IMR-90 (cell line): ENCODE measurements around the gene SPC25. TPM values are rescaled to one million over a fixed set of nuclear protein-coding genes. Genes with fewer than 3 reads are reported as not detected.

Experiments used
- ATAC-seq: fragments of 200-7000 bp; cut with Tn5 transposase; 2 replicates; pipeline ENCODE4 v1.9.1; 2020; ENCODE audit warnings: low read depth, mild to moderate bottlenecking, moderate library complexity
- BruUV-seq: library from RNA; stranded (reverse); fragments of 400-500 nt; replicated peaks from 2 replicates; lab custom pipeline; 2021; lab: Mats Ljungman, UMichigan
- CTCF ChIA-PET: fragments of 300-600 bp; formaldehyde crosslinking; extraction: SDS; loops from one replicate; lab custom pipeline; 2021; ENCODE audit warnings: antibody characterized with exemption; lab: Yijun Ruan, JAX
- POLR2A ChIA-PET: fragments of 300-600 bp; sonication (Branson Sonifier 250); formaldehyde crosslinking; loops from one replicate; lab custom pipeline; 2022; ENCODE audit warnings: antibody characterized with exemption; ENCODE audit not compliant: unreplicated experiment; lab: Charles Lee
- DNase-seq: peaks from one replicate; pipeline ENCODE4 v3.0.0; 2013
- H2AFZ ChIP-seq: replicated peaks from 2 replicates; pipeline ENCODE3; 2013; ENCODE audit warnings: low read length, mild to moderate bottlenecking; ENCODE audit not compliant: poor library complexity
- H2AK5ac ChIP-seq: 2 replicates; pipeline ENCODE4 v1.6.1; 2013; ENCODE audit warnings: low read depth, low read length, inconsistent platforms
- H2AK9ac ChIP-seq: replicated peaks from 2 replicates; pipeline ENCODE3; 2013; ENCODE audit warnings: mild to moderate bottlenecking, low read depth, low read length, moderate library complexity; ENCODE audit not compliant: poor library complexity
- H2BK120ac ChIP-seq: 2 replicates; pipeline ENCODE4 v1.6.1; 2013; ENCODE audit warnings: low read depth, low read length, inconsistent platforms
- H2BK15ac ChIP-seq: 3 replicates; pipeline ENCODE4 v1.6.1; 2013; ENCODE audit warnings: low read depth, low read length, inconsistent platforms
- H2BK20ac ChIP-seq: 2 replicates; pipeline ENCODE4 v1.6.1; 2013; ENCODE audit warnings: low read depth, mild to moderate bottlenecking, inconsistent platforms, low read length, moderate library complexity
- H2BK5ac ChIP-seq: 2 replicates; pipeline ENCODE4 v1.6.1; 2013; ENCODE audit warnings: mild to moderate bottlenecking, low read depth, low read length, inconsistent platforms; ENCODE audit not compliant: poor library complexity, severe bottlenecking
- H3K14ac ChIP-seq: replicated peaks from 2 replicates; pipeline ENCODE4 v1.6.1; 2013; ENCODE audit warnings: low read depth, low read length, inconsistent platforms
- H3K18ac ChIP-seq: 2 replicates; pipeline ENCODE4 v1.6.1; 2013; ENCODE audit warnings: low read depth, low read length, control low read depth
- H3K23ac ChIP-seq: 2 replicates; pipeline ENCODE4 v1.6.1; 2013; ENCODE audit warnings: low read depth, low read length, inconsistent platforms
- H3K27ac ChIP-seq: 2 replicates; pipeline ENCODE4 v1.5.1; 2013; ENCODE audit warnings: mild to moderate bottlenecking, control low read depth, low read length; ENCODE audit not compliant: insufficient read depth
- H3K27me3 ChIP-seq: 2 replicates; pipeline ENCODE4 v1.6.1; 2013; ENCODE audit warnings: low read length; ENCODE audit not compliant: control insufficient read depth, insufficient read depth
- H3K36me3 ChIP-seq: 2 replicates; pipeline ENCODE4 v1.6.1; 2013; ENCODE audit warnings: low read length, mixed read lengths; ENCODE audit not compliant: control insufficient read depth, insufficient read depth
- H3K4ac ChIP-seq: 2 replicates; pipeline ENCODE4 v1.6.1; 2013; ENCODE audit warnings: low read depth, low read length, inconsistent platforms
- H3K4me1 ChIP-seq: 2 replicates; pipeline ENCODE4 v1.6.1; 2013; ENCODE audit warnings: low read length, mixed read lengths; ENCODE audit not compliant: control insufficient read depth, insufficient read depth
- H3K4me2 ChIP-seq: 2 replicates; pipeline ENCODE4 v1.6.1; 2013; ENCODE audit warnings: low read depth, mild to moderate bottlenecking, control low read depth, low read length, moderate library complexity
- H3K4me3 ChIP-seq: 2 replicates; pipeline ENCODE4 v1.5.1; 2013; ENCODE audit warnings: low read depth, mild to moderate bottlenecking, control low read depth, low read length, moderate library complexity; ENCODE audit not compliant: insufficient read depth
- H3K56ac ChIP-seq: 2 replicates; pipeline ENCODE4 v1.6.1; 2013; ENCODE audit warnings: low read length, inconsistent platforms; ENCODE audit not compliant: insufficient read depth; ENCODE audit errors: extremely low read depth
- H3K79me1 ChIP-seq, 2 experiments: 2 replicates each; pipeline ENCODE4 v1.6.1; 2013; ENCODE audit warnings: low read length in 2 of 2, inconsistent platforms in 1 of 2, low read depth in 1 of 2
- H3K9ac ChIP-seq: 2 replicates; pipeline ENCODE4 v1.6.1; 2013; ENCODE audit warnings: low read depth, low read length, control low read depth
- H3K9me1 ChIP-seq: 2 replicates; pipeline ENCODE4 v1.6.1; 2013; ENCODE audit warnings: low read length, inconsistent platforms; ENCODE audit not compliant: insufficient read depth
- H3K9me3 ChIP-seq: 2 replicates; pipeline ENCODE4 v1.6.1; 2013; ENCODE audit warnings: low read length; ENCODE audit not compliant: control insufficient read depth, insufficient read depth
- H4K20me1 ChIP-seq: 2 replicates; pipeline ENCODE4 v1.6.1; 2013; ENCODE audit warnings: low read length, inconsistent platforms; ENCODE audit not compliant: insufficient read depth
- H4K5ac ChIP-seq: 2 replicates; pipeline ENCODE4 v1.6.1; 2013; ENCODE audit warnings: mild to moderate bottlenecking, low read depth, low read length, control low read depth
- H4K8ac ChIP-seq, 2 experiments: 2 replicates each; pipeline ENCODE4 v1.6.1; 2013; ENCODE audit warnings: low read depth in 2 of 2, low read length in 2 of 2, control low read depth in 1 of 2, inconsistent platforms in 1 of 2
- H4K91ac ChIP-seq: 2 replicates; pipeline ENCODE4 v1.6.1; 2013; ENCODE audit warnings: low read depth, low read length, inconsistent platforms; ENCODE audit not compliant: insufficient read depth
- MAFK ChIP-seq: IDR thresholded peaks from 2 replicates; pipeline ENCODE4 v1.6.1; 2012; ENCODE audit warnings: low read depth, low read length, improper control_type of control experiment
- POLR2A ChIP-seq: IDR thresholded peaks from 2 replicates; pipeline ENCODE4 v1.6.1; 2012; ENCODE audit warnings: mild to moderate bottlenecking, low read depth, low read length
- WGBS, 2 experiments: methylation state at CpG; one replicate each; pipeline versions ENCODE4 v1.1.5 to v1.1.7; 2013; ENCODE audit warnings: missing lambda C conversion rate in 2 of 2; ENCODE audit not compliant: insufficient read length in 1 of 2; ENCODE audit errors: extremely low coverage in 2 of 2; 5-methylcytosine and 5-hydroxymethylcytosine counted together
- dilution Hi-C: fragments of 300-500 bp; cut with HindIII; formaldehyde crosslinking; loops from one replicate; pipeline ENCODE4 v1.14.3; 2018; ENCODE audit warnings: low sequenced_read_pairs; ENCODE audit not compliant: unreplicated experiment
- in situ Hi-C: fragments of 300-500 bp; cut with MboI; formaldehyde crosslinking; loops from 3 replicates; pipeline ENCODE4 v1.14.3; 2019; ENCODE audit warnings: low sequenced_read_pairs, inconsistent platforms, mixed read lengths
- intact Hi-C: fragments of 100-400 bp; cut with micrococcal nuclease; formaldehyde crosslinking; loops from 2 replicates; pipeline ENCODE4 v1.10.0; 2022
- polyA plus RNA-seq, 3 experiments: library from polyadenylated mRNA; depleted of rRNA; stranded (reverse); fragments of >200 nt; gene quantifications; 2 replicates each; pipeline ENCODE4 v1.2.3, GENCODE V29; 2012; ENCODE audit warnings: low replicate concordance in 1 of 3
- total RNA-seq: library from RNA; depleted of rRNA; stranded (reverse); fragments of >200 nt; gene quantifications from 2 replicates; pipeline ENCODE4 v1.2.3, GENCODE V29; 2012

Gene SPC25
- total and polyA plus RNA-seq, 2 of the 4 experiments (the other 2 are of a cell fraction), result 2.0 to 7.1 TPM

- no peak overlapping the region for H3K27ac ChIP-seq
- in situ Hi-C loops, result no loop called here
- TF ChIP-seq MAFK (no peak), POLR2A (no peak)
- no peaks in the 10 kb centered on the region for H3K9me1 ChIP-seq
- POLR2A ChIA-PET, result no interaction called here
- no peak overlapping the region for H2BK15ac ChIP-seq
- no peak overlapping the region for H3K14ac ChIP-seq
- WGBS, 2 experiments, result no CpG with 5 or more reads among the region's 2 CpGs
- no peak overlapping the region for H2BK120ac ChIP-seq
- H3K9me3 ChIP-seq, result no peaks in the 10 kb centered on the region
- intact Hi-C loops, result no loop called here
- H3K4me2 ChIP-seq, result no peak overlapping the region
- H3K4ac ChIP-seq, result no peak overlapping the region
- H4K5ac ChIP-seq, result no peak overlapping the region
- H3K23ac ChIP-seq, result no peak overlapping the region
- no peak overlapping the region for H2AK5ac ChIP-seq
- no peaks in the 10 kb centered on the region for H3K4me1 ChIP-seq
- no peak for ATAC-seq
- no peaks in the 10 kb centered on the region for H3K27me3 ChIP-seq
- no peaks in the 10 kb centered on the region for H3K36me3 ChIP-seq
- CTCF ChIA-PET, result no interaction called here
- no peak overlapping the region for H3K18ac ChIP-seq
- H3K9ac ChIP-seq, result no peak overlapping the region
- dilution Hi-C loops, result no loop called here
- no peak overlapping the region for H2AFZ ChIP-seq
- H2AK9ac ChIP-seq, result no peak overlapping the region
- H4K20me1 ChIP-seq, result no peaks in the 10 kb centered on the region
- H3K79me1 ChIP-seq, result no peaks in the 10 kb centered on the region
- H2BK5ac ChIP-seq, result no peak overlapping the region
- H3K4me3 ChIP-seq, result no peak overlapping the region
- no peak overlapping the region for H3K56ac ChIP-seq
- H4K91ac ChIP-seq, result no peak overlapping the region
- BruUV-seq, result no TSS peak
- DNase-seq, result no peak
- no peak overlapping the region for H2BK20ac ChIP-seq
- no peak overlapping the region for H4K8ac ChIP-seq
Observed at GRCh38 chr2:168841445-168841844, 48.8 kb downstream of the SPC25 start.
